CD4-positive, alpha-beta T cell treated with Interleukin-12 subunit alpha and Interleukin-12 subunit beta, for 1 hour (primary cell): Measurements from ENCODE around the gene ADAM23.

ENCODE experiments used
- DNase-seq: peaks from one replicate; pipeline ENCODE4 v3.0.0-alpha.2; 2020

Gene ADAM23

DNA sequence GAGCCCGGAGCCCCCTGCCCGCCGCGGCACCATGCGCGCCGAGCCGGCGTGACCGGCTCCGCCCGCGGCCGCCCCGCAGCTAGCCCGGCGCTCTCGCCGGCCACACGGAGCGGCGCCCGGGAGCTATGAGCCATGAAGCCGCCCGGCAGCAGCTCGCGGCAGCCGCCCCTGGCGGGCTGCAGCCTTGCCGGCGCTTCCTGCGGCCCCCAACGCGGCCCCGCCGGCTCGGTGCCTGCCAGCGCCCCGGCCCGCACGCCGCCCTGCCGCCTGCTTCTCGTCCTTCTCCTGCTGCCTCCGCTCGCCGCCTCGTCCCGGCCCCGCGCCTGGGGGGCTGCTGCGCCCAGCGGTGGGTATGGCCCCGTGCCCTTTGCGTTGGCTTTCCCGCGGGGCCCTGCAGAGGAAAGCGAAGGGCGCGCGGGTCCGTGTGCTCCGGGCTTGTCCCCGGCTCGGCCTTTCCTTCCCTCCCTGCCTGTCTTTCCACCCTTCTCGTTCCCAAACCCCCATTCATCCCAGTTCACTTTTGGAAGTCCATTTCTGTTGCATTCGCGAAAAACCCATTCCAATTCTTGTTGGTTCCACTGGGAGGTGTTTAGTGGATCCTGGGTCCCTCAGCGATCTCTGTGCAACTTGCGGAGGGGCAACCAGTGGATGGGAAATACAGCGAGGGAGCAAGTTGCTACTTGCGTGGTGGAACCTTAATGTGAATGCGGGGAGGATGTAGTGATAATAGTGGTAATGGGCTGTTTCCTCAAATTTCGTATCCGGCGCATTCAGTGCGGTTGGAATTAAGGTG lies 599 bp downstream of the ADAM23 start:
- no peak for DNase-seq

DNA sequence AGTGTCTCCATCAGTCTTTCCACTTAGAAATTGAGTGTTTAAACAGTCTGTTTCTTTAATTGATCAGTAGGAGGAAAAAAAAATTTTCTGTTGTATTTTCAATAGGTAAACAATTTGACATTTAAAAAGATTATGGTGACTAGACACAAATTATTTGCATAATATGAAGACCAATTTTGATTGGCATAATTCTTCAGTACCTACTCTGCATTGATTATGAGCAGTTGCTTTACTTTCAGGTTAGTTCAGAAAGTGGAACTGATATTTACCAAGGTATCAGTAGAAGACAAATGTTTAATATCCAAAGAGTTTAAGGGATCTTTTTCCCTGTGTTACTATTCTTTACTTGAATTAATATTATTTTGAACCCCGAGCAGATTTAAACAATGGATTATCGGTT lies 2.6 kb downstream of the ADAM23 start:
- DNase-seq: no peak

DNA sequence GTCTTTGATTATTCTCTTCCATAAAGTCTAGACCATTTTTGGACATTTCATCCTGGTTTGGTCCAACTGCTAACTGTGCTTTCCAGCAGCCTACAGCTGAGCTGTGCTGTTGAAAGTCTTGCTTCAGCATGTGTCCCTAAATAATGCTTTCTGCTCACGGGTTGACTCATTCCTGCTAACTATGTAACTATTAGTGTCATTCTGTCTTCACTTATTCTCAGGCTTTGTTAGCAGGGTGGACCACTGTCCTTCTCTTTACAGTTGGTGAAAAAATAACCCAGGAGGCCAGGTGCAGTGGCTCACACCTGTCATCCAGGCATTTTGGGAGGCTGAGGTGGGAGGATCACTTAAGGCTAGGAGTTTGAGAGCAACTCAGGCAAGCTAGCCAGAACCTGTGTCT lies 8.9 kb downstream of the ADAM23 start:
- DNase-seq: no peak

DNA sequence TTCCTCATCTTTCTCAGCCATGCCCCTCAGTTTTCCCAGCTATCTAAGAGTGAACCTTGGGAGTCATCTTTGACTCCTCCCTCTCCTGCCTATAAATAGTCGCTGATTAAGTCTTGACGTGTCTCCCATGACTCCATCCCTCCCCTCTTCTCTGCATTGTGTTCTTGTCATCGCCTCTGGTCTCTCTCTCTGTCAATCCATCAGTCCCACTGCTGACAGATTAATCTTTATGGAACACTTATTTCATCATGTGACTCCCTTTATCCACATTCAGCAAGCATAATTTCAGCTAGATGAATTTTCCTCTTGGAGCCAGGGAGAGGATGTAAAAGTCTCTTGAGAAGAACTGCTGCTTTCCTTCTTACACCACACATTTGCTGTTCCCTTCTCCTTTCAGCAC lies 9.4 kb downstream of the ADAM23 start:
- no peak for DNase-seq

DNA sequence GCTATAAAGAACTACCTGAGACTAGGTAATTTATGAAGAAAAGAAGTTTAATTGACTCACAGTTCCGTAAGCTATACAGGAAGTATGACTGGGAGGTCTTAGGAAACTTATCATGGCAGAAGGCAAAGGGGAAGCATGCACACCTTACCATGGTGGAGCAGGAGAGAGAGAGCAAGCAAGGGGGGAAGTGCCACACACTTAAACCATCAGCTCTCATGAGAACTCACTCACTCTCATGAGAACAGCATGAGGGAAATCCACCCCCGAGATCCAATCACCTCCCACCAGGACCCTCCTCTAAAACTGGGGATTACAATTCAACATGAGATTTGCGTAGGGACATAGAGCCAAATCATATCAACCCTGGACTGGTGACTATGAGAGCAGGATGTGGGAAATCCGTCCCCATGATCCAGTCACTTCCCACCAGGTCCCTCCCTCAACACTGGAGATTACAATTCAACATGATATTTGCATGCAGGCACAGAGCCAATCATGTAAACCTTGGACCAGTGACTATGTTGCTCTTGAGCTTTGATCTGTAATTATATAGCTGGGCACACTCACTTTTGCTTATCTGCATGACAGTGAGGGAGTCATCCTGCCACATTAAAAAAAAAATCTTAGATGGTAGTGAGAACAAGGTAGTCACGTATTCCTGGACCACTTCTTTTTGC lies 12.9 kb downstream of the ADAM23 start:
- no peak for DNase-seq

DNA sequence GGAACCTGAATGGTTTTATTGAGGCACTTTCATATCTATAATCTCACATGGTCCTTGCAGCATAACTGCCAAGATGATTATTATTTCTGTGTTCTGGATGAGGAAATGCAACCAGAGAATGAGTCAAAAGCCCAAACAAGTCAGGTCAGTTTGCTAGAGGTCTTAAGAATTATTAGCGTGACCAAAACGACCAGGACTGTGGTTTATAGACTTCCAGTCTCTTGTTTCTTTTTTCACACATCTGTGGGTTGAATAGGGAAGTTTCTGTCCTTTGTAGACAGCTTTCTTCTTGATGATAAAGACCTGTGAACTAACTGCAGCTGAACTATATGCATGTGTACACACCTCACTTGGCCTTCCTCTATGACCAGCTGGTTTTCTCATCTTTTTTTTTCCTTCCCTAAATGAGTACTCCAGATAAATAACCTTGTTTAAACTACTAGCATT lies 13.9 kb downstream of the ADAM23 start:
- DNase-seq: no peak

DNA sequence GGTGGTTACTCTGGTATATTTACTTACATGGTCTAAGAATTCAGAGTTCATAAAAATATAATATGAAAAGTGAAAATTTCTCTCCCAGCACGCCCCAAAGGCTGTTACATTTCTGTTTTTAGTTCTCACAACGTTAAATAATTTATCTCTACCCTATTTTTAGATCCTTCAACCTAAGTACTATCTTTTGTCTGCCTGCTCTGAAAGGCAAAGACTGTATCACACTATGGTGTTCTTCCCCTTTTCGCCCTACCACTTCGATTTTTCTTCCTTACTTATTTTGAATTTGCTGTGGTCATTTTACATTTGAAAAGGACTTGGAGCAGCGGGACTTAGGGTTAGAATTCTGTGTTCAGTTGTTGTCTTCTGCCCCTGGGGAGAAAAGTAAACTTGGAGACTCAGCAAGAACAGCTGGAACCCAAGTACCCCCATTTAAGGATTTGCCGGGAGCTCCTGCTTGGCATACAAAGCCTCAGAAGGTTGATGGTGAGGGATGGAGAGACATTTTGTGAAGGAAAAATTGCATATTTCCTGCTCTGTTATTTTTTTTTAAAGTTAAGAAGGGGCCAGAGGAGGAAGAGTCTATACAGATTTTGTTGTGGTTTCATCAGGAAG lies 19.0 kb downstream of the ADAM23 start:
- no peak for DNase-seq

DNA sequence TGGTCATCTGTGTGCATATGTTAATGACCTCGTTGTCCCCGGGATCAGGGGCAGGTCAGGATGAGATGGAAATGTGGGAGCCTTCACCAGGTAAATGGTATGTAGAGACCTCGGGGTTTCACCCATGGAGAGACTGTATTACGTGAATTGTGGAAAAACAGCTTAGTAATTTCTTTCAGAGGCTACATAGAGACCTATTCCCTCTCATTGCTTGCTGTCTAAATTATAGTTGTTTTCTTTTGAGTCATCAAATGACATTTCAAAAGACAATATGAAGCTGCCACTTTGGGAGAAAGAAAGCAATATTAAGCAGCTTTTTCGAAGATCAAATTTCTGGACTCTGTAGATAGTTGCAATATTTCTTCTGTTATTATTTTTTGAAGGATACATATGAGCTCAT lies 20.4 kb downstream of the ADAM23 start:
- no peak for DNase-seq

DNA sequence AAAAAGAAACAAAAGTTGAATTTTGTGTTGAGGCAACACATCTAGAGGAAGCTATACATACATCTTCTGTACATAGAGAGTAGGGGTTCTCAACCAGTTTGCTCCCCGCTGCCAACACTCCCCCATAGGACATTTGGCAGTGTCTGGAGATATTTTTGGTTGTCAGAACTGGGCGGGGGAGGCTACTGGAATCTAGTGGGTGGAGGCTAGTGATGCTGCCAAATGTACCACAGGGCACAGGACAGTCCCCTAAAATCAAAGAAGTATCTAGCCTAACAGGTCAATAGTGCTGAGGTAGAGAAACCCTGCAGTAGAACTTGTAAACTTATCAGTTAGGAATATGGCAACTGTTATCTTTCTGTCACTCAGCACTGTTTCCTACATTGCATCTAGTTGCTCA lies 21.3 kb downstream of the ADAM23 start:
- DNase-seq: no peak

DNA sequence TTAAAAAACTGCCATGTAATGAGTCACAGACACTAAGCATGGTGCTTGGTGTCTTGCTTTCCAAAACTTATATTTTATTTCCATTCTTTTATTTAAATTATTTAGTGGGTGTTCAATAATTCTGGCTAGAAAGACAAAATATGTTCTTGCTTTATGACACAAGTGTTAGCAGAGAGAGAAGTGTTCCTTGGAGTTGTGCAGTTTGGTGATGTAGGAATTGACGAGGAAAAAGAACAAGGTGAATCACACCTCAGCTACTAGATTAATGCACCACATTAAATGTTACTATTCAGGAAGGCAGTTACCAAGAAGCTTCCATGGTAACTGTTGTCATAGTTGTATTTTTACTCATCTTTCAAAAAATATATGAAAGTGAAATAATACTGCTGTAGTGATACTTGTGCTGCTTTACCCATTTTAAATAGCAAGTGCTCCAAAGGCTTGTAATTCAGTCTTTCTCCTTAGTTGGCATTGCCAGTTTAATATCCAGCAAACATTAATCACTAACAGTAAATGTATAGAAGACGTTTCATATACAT lies 28.3 kb downstream of the ADAM23 start:
- no peak for DNase-seq

DNA sequence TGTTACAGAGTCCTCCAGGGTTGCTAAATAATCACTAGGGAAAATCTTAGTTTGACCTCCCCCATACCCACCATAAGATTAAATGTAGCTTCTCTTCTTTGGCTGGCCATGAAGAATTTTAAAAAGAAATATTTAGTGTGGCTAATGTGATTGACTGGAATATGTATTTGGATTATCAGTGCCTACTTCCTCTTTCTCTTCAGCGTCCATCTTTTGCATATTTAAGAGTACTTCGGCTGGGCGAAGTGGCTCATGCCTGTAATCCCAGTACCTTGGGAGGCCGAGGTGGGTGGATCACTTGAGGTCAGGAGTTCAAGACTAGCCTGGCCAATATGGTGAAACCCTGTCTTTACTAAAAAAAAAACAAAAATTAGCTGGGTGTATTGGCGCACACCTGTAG lies 28.8 kb downstream of the ADAM23 start:
- DNase-seq: no peak

DNA sequence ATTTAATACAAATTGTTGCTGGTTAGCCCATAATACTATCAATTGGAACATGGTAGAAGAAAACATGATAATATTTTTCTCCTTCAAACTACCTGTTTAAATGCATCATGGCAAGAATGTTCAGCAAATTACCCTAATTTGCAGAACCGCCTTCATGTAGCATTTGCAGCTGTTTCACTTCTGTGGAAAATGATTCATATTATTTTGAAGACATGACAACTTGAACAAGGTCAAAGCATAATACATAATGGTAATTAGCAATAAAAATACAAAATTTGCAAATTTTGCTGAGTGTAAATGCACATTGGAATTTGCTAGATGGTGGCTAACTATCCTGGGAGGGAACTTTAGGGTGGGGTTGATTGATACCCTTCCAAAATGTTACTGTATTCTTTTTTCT lies 30.8 kb downstream of the ADAM23 start:
- DNase-seq: no peak

DNA sequence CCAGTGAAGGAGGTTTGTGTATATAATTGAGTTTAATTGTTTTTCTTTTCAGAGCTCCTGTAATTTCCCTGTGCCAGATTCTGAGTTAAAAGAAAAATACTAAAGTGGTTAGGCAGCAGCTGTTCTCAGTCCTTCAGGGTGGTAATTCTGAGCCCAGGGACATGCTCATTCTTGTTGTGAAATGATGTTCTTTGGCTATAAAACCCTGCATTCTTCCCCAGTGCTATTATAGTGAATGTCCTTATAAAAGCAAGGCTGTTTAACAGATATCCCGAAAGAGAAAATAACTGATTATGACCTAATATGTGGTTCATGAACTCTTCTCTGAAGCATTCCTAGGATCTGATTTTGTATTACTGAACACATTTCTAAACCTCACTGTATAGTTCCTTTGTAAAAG lies 34.0 kb downstream of the ADAM23 start:
- DNase-seq: no peak

DNA sequence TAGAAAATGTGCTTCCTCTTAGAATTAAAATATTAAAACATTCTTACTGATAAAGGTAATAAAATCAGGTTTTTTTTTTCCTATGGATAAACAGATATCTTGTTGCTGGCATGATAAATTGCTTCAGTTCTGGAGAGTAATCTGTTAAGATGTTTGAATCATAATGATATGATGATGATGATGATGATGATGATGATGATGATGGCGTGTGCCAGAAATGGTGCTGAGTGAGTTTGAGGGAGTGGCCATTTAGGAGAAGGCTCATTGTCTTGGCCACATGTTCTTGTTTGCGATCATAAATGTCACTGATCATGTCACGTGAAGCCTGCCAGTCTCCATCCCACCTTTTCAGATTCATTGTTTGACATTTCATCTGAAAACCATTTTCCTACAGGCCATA lies 35.0 kb downstream of the ADAM23 start:
- no peak for DNase-seq

DNA sequence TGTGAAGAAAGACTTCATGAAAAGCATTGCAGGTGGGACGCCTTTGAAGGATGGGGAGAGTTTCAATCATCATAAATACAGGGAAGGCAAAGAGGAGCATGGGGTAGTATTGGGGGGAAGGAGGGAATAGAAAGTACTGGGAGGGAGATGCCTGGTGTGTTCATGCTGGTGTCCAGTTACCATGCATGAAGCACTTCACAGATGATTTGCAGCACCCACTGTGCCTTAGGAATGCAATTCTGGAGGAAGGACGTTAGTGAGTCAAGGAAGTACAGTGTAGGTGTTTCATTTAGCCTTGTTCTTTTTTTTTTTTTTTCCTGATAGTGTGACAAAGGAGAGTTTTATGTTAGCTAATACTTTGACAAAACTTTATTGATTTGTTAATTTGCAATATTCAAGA lies 36.8 kb downstream of the ADAM23 start:
- DNase-seq: no peak

DNA sequence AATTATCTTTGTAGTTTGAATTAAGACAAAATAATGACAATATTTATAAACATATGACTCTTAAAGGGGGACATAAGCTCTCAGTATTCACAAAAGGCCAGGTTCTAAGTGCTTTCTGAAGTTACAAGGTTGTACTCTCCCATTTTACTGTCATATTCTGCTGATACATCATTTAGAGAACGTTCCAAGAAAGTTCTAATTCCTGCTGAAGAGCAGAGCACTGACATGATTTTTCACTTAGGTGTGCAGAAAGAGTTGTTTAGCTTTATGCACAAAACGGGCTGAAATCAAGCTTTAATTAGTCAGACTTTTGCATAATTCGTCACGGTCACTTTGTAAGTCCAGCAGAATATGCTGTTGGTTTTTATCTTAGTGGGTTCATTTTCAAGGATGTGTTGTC lies 37.3 kb downstream of the ADAM23 start:
- no peak for DNase-seq

DNA sequence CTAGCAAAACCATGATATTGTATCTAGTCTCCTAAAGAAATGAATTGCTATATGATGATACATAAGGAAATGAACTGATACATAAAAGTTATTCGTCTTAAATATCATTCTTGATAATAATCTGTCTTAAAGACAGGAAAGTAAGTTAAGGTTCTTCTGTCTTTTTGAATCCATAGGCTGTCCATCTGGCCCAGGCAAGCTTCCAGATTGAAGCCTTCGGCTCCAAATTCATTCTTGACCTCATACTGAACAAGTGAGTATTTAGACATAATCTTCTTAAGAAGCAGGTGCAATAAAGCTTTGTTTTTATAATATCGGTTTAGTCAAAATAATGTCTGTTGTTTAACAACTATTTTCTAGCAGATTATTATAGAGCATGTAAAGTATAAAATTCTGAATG lies 37.7 kb downstream of the ADAM23 start:
- no peak for DNase-seq

DNA sequence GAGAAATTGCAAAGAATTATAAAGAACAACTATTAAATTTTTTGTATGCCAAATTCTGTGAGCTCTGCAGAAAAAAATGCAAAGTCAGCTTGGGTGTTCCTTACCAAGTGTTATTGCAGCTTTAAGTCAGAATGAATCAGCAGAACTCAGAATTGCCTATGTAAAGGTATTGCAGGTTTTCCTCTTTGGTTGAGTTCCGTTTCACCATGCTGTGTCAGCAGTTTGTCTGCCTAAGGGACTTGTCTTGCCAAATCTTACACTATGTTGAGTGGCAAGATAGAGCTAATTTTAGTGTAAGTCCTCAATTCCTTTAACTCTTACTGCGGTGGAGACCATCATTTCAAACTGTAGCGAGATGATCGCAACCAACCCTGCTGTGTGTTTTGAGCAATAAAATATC lies 38.8 kb downstream of the ADAM23 start:
- no peak for DNase-seq

DNA sequence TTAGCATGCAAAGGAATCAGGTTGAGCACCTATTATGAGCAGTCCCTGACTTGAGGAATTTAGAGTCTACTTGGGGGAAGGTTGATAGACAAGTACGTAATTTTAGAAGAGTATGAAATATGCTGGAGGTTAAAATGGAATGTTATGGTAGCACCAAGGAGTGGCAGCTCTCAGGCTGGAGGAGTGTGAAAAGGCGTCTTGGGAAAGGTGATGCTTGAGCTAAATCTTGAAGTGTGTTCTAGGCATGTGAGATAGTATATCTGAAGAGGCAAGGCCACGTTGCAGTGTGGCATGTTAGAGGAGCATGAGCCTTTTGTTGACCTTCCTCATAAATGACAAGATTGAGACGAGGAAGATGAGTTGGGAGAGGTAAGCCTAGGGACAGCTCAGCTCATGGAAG lies 39.3 kb downstream of the ADAM23 start:
- DNase-seq: no peak

DNA sequence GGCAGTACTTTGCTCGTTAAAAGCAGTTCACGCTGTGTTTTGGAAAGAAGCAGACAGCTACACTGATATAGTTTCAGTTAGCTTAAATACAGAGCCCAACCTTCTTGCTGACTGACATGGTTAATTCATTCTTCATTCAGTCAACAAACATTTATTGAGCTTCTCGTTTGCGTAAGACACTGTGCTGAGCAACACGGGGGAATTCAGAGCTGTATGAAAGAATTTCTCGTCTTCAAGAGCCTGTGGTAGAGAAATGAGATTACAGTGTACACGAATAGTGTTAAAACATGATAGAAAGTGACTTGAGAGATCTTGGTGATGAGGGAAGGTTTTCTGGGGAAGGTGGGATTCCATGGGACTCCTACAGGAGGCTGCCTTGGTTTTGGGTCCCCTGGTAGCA lies 44.7 kb downstream of the ADAM23 start:
- no peak for DNase-seq

DNA sequence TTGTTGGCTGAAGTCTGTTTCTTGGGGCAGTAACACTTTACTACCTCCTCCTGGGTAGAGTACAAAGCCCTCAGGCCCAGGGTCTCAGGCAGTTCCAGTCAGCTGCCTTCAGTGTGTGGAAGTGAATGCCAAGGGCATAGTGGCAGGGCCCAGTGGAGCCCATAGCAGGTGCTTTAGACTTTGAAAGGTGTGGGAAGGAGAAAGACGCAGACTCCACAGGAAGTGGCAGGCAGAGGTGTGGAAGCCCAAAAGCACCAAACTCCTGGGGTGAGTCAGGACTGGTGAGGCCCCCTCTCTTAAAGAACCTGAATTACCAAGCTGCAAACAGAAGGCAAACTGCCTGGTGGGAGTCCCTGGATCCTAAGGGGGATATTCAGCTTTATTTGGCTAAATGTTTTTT lies 45.3 kb downstream of the ADAM23 start:
- DNase-seq: no peak

DNA sequence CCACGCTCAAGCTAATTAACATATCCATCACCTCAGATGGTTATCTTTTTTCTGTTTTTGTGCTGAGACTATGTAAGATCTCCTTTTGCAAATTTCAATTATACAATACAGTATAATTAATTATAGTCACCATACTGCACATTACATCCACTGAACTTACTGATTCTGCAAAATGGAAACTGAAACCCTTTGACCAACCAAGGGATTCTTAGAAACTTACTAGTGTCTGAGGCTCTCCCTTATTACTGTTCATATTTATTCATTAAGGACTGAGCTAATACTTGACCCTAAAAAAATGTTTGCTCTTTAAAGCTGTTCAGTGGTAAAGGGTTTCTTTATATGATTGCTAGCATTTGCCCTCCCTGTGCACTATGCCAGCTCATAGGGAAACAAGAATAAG lies 50.7 kb downstream of the ADAM23 start:
- no peak for DNase-seq

DNA sequence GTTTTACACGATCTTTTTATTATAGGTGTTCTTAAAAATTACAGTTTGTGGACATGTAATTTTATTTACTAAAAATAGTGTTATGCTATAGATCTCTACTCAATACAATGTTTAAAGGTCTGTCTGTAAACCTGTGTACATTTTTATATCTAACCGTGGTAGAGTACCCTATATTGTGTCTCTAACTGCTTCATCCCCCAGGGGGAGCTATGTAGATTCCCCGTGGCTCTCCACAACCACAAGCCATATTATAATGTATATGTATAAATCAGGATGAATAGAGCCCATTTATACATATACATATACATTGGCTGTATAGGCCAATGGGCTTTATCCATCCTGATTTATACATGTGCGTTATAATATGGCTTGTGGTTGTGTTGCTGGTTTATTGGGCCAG lies 59.4 kb downstream of the ADAM23 start:
- DNase-seq: no peak

DNA sequence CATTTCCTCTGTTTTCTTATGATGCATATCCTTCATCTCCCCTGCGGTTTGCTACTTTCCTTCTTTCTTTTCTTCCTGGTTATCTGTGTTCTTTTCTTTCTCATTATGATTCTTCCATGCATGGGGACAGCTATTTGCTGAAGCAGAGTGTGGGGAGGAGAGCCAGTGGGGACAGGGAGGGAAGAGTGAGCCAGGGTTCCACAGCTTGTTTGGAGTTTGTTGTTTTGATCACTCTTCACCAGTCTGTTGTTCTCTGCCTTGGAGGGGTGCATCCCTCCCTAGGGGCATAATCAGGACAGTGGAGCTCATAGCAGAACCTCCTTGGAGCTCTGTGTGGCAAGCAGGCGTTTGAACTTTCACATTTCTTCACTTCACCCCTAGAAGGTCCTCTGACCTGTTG lies 68.0 kb downstream of the ADAM23 start:
- DNase-seq: no peak
